Measurements from ENCODE around the gene CIB4. TPM values are rescaled to one million over a fixed set of nuclear protein-coding genes. Genes with fewer than 3 reads are reported as not detected.

CIB4 gene
- total RNA-seq, 1 experiment from 2014 or later, result not detected

- no peak for DNase-seq (ENCODE audit: low read depth)
These were observed 3.1 kb upstream of the CIB4 start for GRCh38 chr2:26644188-26644835.

GRCh38 chr2:26642429-26642828, 1.3 kb upstream of the CIB4 start:
- DNase-seq (ENCODE audit: low read depth), result no peak

GRCh38 chr2:26640331-26640745, 828 bp downstream of the CIB4 start:
- DNase-seq (ENCODE audit: low read depth), result peak; percentile 36

- no peak for DNase-seq (ENCODE audit: low read depth)
These were observed 1.4 kb downstream of the CIB4 start for GRCh38 chr2:26639685-26640243.

- DNase-seq (ENCODE audit: low read depth), result no peak
These were observed 3.3 kb downstream of the CIB4 start for GRCh38 chr2:26637811-26638310.

GRCh38 chr2:26636935-26637334, 4.2 kb downstream of the CIB4 start:
- no peak for DNase-seq (ENCODE audit: low read depth)

- no peak for DNase-seq (ENCODE audit: low read depth)
These were observed 5.8 kb downstream of the CIB4 start for GRCh38 chr2:26635401-26635800.

- DNase-seq (ENCODE audit: low read depth), result no peak
These were observed 6.4 kb downstream of the CIB4 start for GRCh38 chr2:26634636-26635230.

GRCh38 chr2:26633993-26634595, 7.1 kb downstream of the CIB4 start:
- no peak for DNase-seq (ENCODE audit: low read depth)

GRCh38 chr2:26633351-26633945, 7.7 kb downstream of the CIB4 start:
- DNase-seq (ENCODE audit: low read depth), result no peak

GRCh38 chr2:26632624-26633185, 8.5 kb downstream of the CIB4 start:
- DNase-seq (ENCODE audit: low read depth), result no peak

- DNase-seq (ENCODE audit: low read depth), result no peak
These were observed 9.6 kb downstream of the CIB4 start for GRCh38 chr2:26631401-26632170.

GRCh38 chr2:26630669-26631360, 10.4 kb downstream of the CIB4 start:
- DNase-seq (ENCODE audit: low read depth), result peak; percentile 29

GRCh38 chr2:26630235-26630634, 10.9 kb downstream of the CIB4 start:
- no peak for DNase-seq (ENCODE audit: low read depth)

- no peak for DNase-seq (ENCODE audit: low read depth)
These were observed 11.4 kb downstream of the CIB4 start for GRCh38 chr2:26629751-26630150.

GRCh38 chr2:26629346-26629630, 11.9 kb downstream of the CIB4 start:
- DNase-seq (ENCODE audit: low read depth), result no peak

GRCh38 chr2:26628561-26629345, 12.4 kb downstream of the CIB4 start:
- DNase-seq (ENCODE audit: low read depth), result no peak

GRCh38 chr2:26627350-26628105, 13.6 kb downstream of the CIB4 start:
- DNase-seq (ENCODE audit: low read depth), result no peak

GRCh38 chr2:26626606-26627005, 14.6 kb downstream of the CIB4 start:
- DNase-seq (ENCODE audit: low read depth), result no peak

Measured in LHCN-M2 (cell line).